GM12874 (cell line): ENCODE measurements around the gene MPHOSPH6.

Experiments used
- CTCF ChIP-seq: IDR thresholded peaks from 2 replicates; pipeline ENCODE4 v1.5.1; 2011; ENCODE audit warnings: low read depth, mild to moderate bottlenecking, control low read depth, low read length, moderate library complexity; ENCODE audit not compliant: insufficient read depth

Gene MPHOSPH6

GRCh38 chr16:82167670-82168069 lies 2.4 kb downstream of the MPHOSPH6 start:
- TF ChIP-seq CTCF, result no peak

GRCh38 chr16:82160226-82160625 lies 9.8 kb downstream of the MPHOSPH6 start:
- TF ChIP-seq CTCF, result no peak

- TF ChIP-seq CTCF, result no peak
Observed at GRCh38 chr16:82157836-82158235, 12.2 kb downstream of the MPHOSPH6 start.

- no peak for TF ChIP-seq CTCF
Observed at GRCh38 chr16:82157534-82157812, 12.6 kb downstream of the MPHOSPH6 start.

- no peak for TF ChIP-seq CTCF
Observed at GRCh38 chr16:82156761-82157533, 13.1 kb downstream of the MPHOSPH6 start.

- TF ChIP-seq CTCF, result no peak
Observed at GRCh38 chr16:82152641-82153112, 17.3 kb downstream of the MPHOSPH6 start.

GRCh38 chr16:82152196-82152595 lies 17.8 kb downstream of the MPHOSPH6 start:
- no peak for TF ChIP-seq CTCF
